SU-DHL-6 (cell line): ENCODE results near the gene ZNF543.

Source experiments
- H2AFZ ChIP-seq: fragments of 200-600 bp; sonication (generic); 2 replicates; pipeline ENCODE4 v1.6.1; 2014; ENCODE audit warnings: low read depth, mild to moderate bottlenecking, moderate library complexity, mixed read lengths, antibody characterized with exemption, low read length; ENCODE audit not compliant: severe bottlenecking
- H3F3A ChIP-seq: fragments of 200-600 bp; shearing (Covaris generic); 2 replicates; pipeline ENCODE4 v1.6.0; 2016; ENCODE audit warnings: antibody characterized with exemption, mild to moderate bottlenecking; ENCODE audit not compliant: insufficient read depth
- H3K27ac ChIP-seq: fragments of 200-600 bp; sonication (generic); 2 replicates; pipeline ENCODE4 v1.5.1; 2016; ENCODE audit warnings: low read depth, mild to moderate bottlenecking, low read length, moderate library complexity, mixed read lengths
- H3K27me3 ChIP-seq: fragments of 200-600 bp; sonication (generic), shearing (Covaris generic); 2 replicates; pipeline ENCODE4 v1.6.0; 2014; ENCODE audit warnings: mild to moderate bottlenecking, low read length
- H3K36me3 ChIP-seq: fragments of 200-600 bp; sonication (generic); 2 replicates; pipeline ENCODE4 v1.6.1; 2014; ENCODE audit warnings: mild to moderate bottlenecking, low read length, mixed read lengths
- H3K4me2 ChIP-seq: fragments of 300-600, 200-600 bp; shearing (Covaris generic), sonication (generic); 2 replicates; pipeline ENCODE4 v1.6.0; 2014; ENCODE audit warnings: low read length, low read depth, mild to moderate bottlenecking; ENCODE audit not compliant: poor library complexity, severe bottlenecking
- H3K4me3 ChIP-seq: fragments of 200-600 bp; sonication (generic); 2 replicates; pipeline ENCODE4 v1.5.1; 2014; ENCODE audit warnings: antibody characterized with exemption, low read length, mild to moderate bottlenecking, mixed read lengths; ENCODE audit not compliant: insufficient read depth, poor library complexity, severe bottlenecking
- H3K79me2 ChIP-seq: fragments of 200-600 bp; sonication (generic); 2 replicates; pipeline ENCODE4 v1.6.1; 2014; ENCODE audit warnings: mild to moderate bottlenecking, low read length, moderate library complexity; ENCODE audit not compliant: insufficient read depth
- H3K9ac ChIP-seq: fragments of 200-600 bp; sonication (generic); 2 replicates; pipeline ENCODE4 v1.7.0; 2014; ENCODE audit warnings: mild to moderate bottlenecking, low read length
- H3K9me2 ChIP-seq: fragments of 200-600 bp; sonication (generic); replicated peaks from 2 replicates; pipeline ENCODE4 v1.6.1; 2014; ENCODE audit warnings: low read length; ENCODE audit not compliant: insufficient read depth
- H3K9me3 ChIP-seq: fragments of 200-600 bp; sonication (generic); 2 replicates; pipeline ENCODE4 v1.6.1; 2014; ENCODE audit warnings: low read length, mixed read lengths; ENCODE audit not compliant: insufficient read depth
- H4K20me1 ChIP-seq: fragments of 200-600 bp; sonication (generic); 2 replicates; pipeline ENCODE4 v1.6.1; 2014; ENCODE audit warnings: low read depth, mild to moderate bottlenecking, antibody characterized with exemption, low read length, moderate library complexity, mixed read lengths
- EZH2phosphoT487 ChIP-seq: fragments of 200-600 bp; sonication (generic), shearing (Covaris generic); conservative IDR thresholded peaks from 2 replicates; pipeline ENCODE4 v1.6.1; 2018; ENCODE audit warnings: mild to moderate bottlenecking, antibody characterized with exemption, low read length, moderate library complexity, mixed read lengths
- TF ChIP-seq, protein P1 (sequence below): fragments of 200-600 bp; sonication (generic); IDR thresholded peaks from one replicate; pipeline ENCODE4 v1.5.1; 2017; ENCODE audit warnings: antibody characterized with exemption, mild to moderate bottlenecking, low read length, moderate library complexity; ENCODE audit not compliant: insufficient read depth, poor library complexity, severe bottlenecking

The ZNF543 gene

DNA sequence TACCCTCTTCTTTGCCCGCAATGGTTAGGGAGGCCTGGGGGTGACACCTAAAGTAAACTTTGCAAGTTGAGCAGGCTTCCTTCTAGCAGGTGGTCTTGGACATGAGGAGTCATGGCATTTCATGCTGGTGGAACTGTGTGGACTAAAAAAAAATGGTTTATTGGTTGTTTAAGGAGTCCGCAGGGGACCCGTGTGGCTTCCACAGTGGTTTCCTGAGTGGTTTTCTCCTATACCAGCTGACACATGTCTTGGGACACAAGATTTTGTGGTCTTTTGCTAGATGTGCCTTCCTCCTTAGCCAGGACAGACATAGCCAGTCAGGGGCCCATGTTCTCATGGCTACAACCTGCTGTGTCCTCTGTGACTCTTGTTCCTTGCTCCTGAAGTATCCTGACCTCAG lies 1.5 kb downstream of the ZNF543 start:
- peak overlapping the region; percentile 98 for H3K9ac ChIP-seq
- no peak overlapping the region for H3K27ac ChIP-seq

DNA sequence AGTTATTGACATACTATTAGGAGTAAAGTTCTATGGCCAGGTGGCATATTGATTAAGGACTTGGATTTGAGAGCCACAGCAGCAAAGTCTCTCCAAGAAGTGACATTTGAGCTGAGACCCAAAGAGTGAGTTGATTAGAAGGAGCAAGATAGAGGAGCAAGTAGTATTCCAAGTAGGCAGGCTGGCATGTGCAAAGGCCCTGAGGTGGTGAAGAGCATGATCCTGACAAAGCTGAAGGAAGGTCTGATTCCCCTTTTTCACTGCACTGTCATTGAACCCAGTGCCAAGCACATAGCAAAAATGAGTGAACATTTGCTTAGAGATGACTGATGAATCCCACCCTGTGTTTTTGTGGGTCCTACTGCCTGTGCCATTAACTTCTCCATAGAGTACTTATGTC lies 4.7 kb downstream of the ZNF543 start:
- no peak overlapping the region for H3K4me2 ChIP-seq
- peaks cover 21% of the 10 kb centered on the region; the same call in 1 of the 2 replicates for H3K36me3 ChIP-seq
- H3F3A ChIP-seq, result no peaks in the 10 kb centered on the region
- H3K4me3 ChIP-seq, result no peak overlapping the region
- no peaks in the 10 kb centered on the region for H3K9me2 ChIP-seq
- no peak for TF ChIP-seq EZH2phosphoT487
- TF ChIP-seq, protein P1, sequence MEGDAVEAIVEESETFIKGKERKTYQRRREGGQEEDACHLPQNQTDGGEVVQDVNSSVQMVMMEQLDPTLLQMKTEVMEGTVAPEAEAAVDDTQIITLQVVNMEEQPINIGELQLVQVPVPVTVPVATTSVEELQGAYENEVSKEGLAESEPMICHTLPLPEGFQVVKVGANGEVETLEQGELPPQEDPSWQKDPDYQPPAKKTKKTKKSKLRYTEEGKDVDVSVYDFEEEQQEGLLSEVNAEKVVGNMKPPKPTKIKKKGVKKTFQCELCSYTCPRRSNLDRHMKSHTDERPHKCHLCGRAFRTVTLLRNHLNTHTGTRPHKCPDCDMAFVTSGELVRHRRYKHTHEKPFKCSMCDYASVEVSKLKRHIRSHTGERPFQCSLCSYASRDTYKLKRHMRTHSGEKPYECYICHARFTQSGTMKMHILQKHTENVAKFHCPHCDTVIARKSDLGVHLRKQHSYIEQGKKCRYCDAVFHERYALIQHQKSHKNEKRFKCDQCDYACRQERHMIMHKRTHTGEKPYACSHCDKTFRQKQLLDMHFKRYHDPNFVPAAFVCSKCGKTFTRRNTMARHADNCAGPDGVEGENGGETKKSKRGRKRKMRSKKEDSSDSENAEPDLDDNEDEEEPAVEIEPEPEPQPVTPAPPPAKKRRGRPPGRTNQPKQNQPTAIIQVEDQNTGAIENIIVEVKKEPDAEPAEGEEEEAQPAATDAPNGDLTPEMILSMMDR, result no peak
- no peaks in the 10 kb centered on the region for H3K27me3 ChIP-seq
- no peak overlapping the region for H3K27ac ChIP-seq
- H3K79me2 ChIP-seq, result peaks cover 36% of the 10 kb centered on the region
- no peaks in the 10 kb centered on the region for H4K20me1 ChIP-seq
- no peak overlapping the region for H3K9ac ChIP-seq
- no peak overlapping the region for H2AFZ ChIP-seq
- H3K9me3 ChIP-seq, result no peaks in the 10 kb centered on the region

More for the DNA sequence above, 1.5 kb downstream of the ZNF543 start:
- Histone ChIP-seq H3K27me3 (no peaks in the 10 kb centered on the region), H4K20me1 (no peaks in the 10 kb centered on the region), H3K4me3 (peak overlapping the region; percentile 94), H3K4me2 (peak overlapping the region; percentile 77), H3F3A (no peaks in the 10 kb centered on the region), H2AFZ (no peak overlapping the region), H3K79me2 (peaks cover 36% of the 10 kb centered on the region), H3K36me3 (peaks cover 13% of the 10 kb centered on the region; the same call in 1 of the 2 replicates), H3K9me3 (no peaks in the 10 kb centered on the region), H3K9me2 (no peaks in the 10 kb centered on the region)
- TF ChIP-seq, protein P1, result no peak
- no peak for TF ChIP-seq EZH2phosphoT487

DNA sequence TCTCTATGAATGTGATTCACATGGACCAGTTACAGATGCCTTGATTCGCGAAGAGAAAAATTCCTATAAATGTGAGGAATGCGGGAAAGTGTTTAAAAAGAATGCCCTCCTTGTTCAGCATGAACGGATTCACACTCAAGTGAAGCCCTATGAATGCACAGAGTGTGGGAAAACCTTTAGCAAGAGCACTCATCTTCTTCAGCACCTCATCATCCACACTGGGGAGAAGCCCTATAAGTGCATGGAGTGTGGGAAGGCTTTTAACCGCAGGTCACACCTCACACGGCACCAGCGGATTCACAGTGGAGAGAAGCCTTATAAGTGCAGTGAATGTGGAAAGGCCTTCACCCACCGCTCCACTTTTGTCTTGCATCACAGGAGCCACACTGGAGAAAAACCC lies 7.7 kb downstream of the ZNF543 start:
- no peak for TF ChIP-seq EZH2phosphoT487
- TF ChIP-seq, protein P1, result no peak
- Histone ChIP-seq H3F3A (no peaks in the 10 kb centered on the region), H3K36me3 (peaks cover 26% of the 10 kb centered on the region; the same call in 1 of the 2 replicates), H3K27ac (no peak overlapping the region), H3K79me2 (peaks cover 9% of the 10 kb centered on the region), H3K9me3 (no peaks in the 10 kb centered on the region), H3K4me2 (no peak overlapping the region), H3K4me3 (no peak overlapping the region), H3K9me2 (no peaks in the 10 kb centered on the region), H4K20me1 (no peaks in the 10 kb centered on the region), H2AFZ (no peak overlapping the region), H3K9ac (no peak overlapping the region), H3K27me3 (no peaks in the 10 kb centered on the region)

DNA sequence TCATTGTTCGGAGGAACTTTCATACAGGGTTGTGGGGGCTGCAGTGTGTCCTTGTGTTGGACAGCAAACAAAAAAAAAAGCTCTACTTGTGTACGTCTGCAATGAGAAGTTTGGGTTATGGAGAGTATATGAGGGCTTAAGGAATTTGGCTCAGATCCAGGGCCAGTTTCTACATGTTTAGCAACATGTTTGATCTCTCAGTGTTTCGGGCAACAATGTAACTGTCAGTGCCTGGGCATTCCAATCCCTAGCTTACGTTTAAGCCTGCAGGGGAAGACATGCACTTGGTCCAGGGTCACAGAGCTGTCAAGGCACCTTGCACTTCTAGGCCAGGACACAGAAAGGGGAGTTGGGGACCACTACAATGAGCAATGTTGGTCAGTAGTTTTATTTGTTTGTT lies 13.9 kb downstream of the ZNF543 start:
- Histone ChIP-seq H3K79me2 (no peaks in the 10 kb centered on the region), H3K9me2 (no peaks in the 10 kb centered on the region), H3K27ac (no peak overlapping the region), H3K27me3 (no peaks in the 10 kb centered on the region), H3K4me3 (no peak overlapping the region), H3K9me3 (no peaks in the 10 kb centered on the region), H3K9ac (no peak overlapping the region), H3F3A (no peaks in the 10 kb centered on the region), H2AFZ (no peak overlapping the region), H3K4me2 (no peak overlapping the region), H4K20me1 (no peaks in the 10 kb centered on the region), H3K36me3 (peaks cover 6% of the 10 kb centered on the region; the same call in 1 of the 2 replicates)
- TF ChIP-seq, protein P1, result no peak
- no peak for TF ChIP-seq EZH2phosphoT487
